Testis (tissue), 3 donors: Measurements from ENCODE around the gene PIANP. TPM values are rescaled to one million over a fixed set of nuclear protein-coding genes. Genes with fewer than 3 reads are reported as not detected.
A peak's percentile ranks its signal among the peaks of the same experiment; 100 is the strongest.

Source experiments
- DNase-seq: peaks from one replicate; pipeline ENCODE4 v3.0.0-alpha.2; 2019
- H3K27ac ChIP-seq, 2 donors: fragments of 200-600 bp; sonication (generic); one replicate each; pipeline ENCODE4 v1.5.1; 2019
- H3K27me3 ChIP-seq: fragments of 200-600 bp; sonication (generic); one replicate; pipeline ENCODE4 v1.5.1; 2019
- H3K36me3 ChIP-seq: fragments of 200-600 bp; sonication (generic); one replicate; pipeline ENCODE4 v1.5.1; 2017; ENCODE audit warnings: low read depth; ENCODE audit errors: missing control alignments
- H3K4me1 ChIP-seq: fragments of 200-600 bp; sonication (generic); one replicate; pipeline ENCODE4 v1.5.1; 2019
- H3K4me3 ChIP-seq, 2 donors: fragments of 200-600 bp; sonication (generic); one replicate each; pipeline ENCODE4 v1.5.1; 2017 to 2019
- H3K9me3 ChIP-seq: fragments of 200-600 bp; sonication (generic); one replicate; pipeline ENCODE4 v1.5.1; 2017
- POLR2A ChIP-seq: fragments of 450-650 bp; IDR thresholded peaks from one replicate; pipeline ENCODE4 v1.6.1; 2017; ENCODE audit warnings: antibody characterized with exemption, mild to moderate bottlenecking, moderate library complexity
- WGBS, 2 donors: methylation state at CpG; one replicate each; pipeline ENCODE4 v1.1.5; 2018; 5-methylcytosine and 5-hydroxymethylcytosine counted together
- intact Hi-C: fragments of 100-400 bp; cut with DNase I; formaldehyde crosslinking; loops from one replicate; pipeline ENCODE4 v1.15.1; 2023; ENCODE audit warnings: low total_unique reads
- polyA plus RNA-seq: library from polyadenylated mRNA; stranded (reverse); fragments of 350-450 nt; fragmentation: Illumina TruSeq; extraction: RNeasy Lipid Tissue Mini Kit (QIAGEN cat#74804); gene quantifications from one replicate; pipeline ENCODE4 v1.2.3, GENCODE V29; 2014; ENCODE audit warnings: low read depth, low replicate concordance; ENCODE audit not compliant: insufficient read depth
- total RNA-seq, 2 donors: library from RNA; depleted of rRNA; stranded (reverse); fragments of >200 nt; gene quantifications; one replicate each; pipeline ENCODE4 v1.2.3, GENCODE V29; 2016
- TF ChIP-seq, protein P1 (sequence below), 3 experiments: fragments of 450-650 bp in 2 of 3; fragments of 200-600 bp in 1 of 3; sonication (generic) in 1 of 3; IDR thresholded peaks; one replicate each; pipeline ENCODE4 v1.5.1; 2016 to 2019; ENCODE audit warnings: antibody characterized with exemption in 3 of 3, mild to moderate bottlenecking in 2 of 3, moderate library complexity in 1 of 3

PIANP gene
- total and polyA plus RNA-seq, 3 donors from 2014 or later = 3.3 to 7.6 (median 5.8) TPM

DNA sequence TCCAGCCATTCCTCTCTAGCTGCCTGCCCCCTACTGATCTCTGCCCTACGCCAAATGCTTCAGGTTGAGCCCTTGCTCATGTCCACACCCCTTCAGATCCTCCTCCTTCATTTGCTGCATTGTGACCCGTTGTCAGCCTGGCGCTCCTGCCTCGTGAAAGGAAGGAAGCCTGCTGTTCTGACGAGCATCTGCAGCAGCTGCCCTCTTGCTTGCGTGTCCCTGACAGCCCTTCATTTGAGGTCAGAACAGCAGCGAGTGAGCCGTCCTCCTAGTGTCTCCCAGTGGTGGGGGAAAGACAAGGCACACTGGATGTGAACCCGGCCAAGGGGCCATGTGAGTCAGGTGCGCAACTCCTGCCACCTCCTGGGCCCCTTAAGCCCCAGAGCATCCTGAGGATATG is 3.0 kb upstream of the PIANP start:
- TF ChIP-seq POLR2A = no peak
- TF ChIP-seq, protein P1, sequence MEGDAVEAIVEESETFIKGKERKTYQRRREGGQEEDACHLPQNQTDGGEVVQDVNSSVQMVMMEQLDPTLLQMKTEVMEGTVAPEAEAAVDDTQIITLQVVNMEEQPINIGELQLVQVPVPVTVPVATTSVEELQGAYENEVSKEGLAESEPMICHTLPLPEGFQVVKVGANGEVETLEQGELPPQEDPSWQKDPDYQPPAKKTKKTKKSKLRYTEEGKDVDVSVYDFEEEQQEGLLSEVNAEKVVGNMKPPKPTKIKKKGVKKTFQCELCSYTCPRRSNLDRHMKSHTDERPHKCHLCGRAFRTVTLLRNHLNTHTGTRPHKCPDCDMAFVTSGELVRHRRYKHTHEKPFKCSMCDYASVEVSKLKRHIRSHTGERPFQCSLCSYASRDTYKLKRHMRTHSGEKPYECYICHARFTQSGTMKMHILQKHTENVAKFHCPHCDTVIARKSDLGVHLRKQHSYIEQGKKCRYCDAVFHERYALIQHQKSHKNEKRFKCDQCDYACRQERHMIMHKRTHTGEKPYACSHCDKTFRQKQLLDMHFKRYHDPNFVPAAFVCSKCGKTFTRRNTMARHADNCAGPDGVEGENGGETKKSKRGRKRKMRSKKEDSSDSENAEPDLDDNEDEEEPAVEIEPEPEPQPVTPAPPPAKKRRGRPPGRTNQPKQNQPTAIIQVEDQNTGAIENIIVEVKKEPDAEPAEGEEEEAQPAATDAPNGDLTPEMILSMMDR (IDR thresholded peaks at IDR 0.05) = no peak
- Histone ChIP-seq H3K27ac (no peak overlapping the region), H3K36me3 (no peaks in the 10 kb centered on the region), H3K9me3 (no peaks in the 10 kb centered on the region), H3K27me3 (no peaks in the 10 kb centered on the region), H3K4me3 (no peak overlapping the region), H3K4me1 (peaks cover 10% of the 10 kb centered on the region)
- no peak for DNase-seq
- intact Hi-C loops = no loop called here
- 29 to 38% methylated on average over 9 to 10 of the region's 10 CpGs for WGBS, 2 donors

DNA sequence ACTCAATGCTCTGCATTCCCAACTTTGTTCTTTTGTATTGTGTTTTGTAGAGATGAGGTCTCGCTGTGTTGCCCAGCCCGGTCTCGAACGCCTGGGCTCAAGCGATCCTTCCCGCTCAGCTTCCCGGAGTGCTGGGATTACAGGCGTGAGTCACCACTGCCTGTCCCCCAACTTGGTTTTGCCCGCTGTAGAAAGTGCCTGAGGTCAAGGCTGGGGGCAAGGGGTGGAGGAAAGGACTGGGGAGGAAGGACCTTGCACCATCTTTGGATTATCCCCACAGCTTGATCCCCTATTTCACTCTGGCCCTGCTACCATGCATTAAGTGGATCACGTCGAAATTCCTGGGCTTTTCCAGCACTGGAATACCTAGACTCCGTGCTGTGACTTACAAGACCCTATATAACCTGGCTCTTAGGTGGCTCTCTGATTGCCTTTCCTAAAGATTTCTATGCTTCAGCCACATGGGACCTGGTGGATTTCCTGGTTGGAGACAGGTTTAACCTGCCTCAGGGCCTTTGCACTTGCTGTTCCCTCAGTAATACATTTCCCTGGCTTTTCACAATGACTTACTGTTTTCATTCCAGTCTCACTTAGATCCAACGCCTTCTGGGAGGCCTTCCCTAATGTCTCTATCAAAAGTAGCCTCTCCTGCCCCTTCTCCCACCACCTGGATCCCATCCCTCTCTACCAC is 608 bp upstream of the PIANP start:
- WGBS, 2 donors = 19 to 29% methylated on average over 5 to 13 of the region's 13 CpGs

DNA sequence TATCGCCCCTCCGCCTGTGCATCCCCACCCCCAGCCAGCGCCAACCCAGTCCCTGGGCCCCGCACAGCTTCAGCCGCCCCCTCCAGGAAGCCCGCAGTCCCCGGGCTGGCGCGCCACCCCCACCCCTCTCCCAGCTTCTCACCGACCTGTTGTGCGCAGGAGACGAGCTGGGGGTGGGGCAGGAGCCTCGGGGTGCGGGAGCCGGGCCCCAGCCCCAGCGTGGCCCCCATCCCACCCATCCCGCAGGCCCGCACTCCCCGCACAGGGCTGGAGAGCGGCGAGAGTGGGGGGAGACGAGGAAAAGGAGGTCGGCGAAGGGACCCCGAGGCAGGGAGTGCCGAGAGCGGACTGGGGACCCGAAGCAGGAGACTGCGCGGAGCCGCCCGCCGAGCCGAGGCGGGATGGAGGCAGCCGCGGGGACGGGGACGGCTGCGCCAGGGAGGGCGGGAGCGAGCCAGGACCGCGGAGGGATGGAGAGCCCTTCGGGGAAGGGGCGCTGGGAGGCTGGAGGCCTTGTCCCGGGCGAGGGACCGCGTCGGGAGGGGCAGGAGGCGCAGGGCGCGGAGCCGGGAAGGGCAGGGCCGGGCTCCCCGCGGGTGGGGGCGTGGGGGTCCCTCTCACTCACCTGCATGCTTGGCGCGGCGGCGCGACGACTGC is 498 bp downstream of the PIANP start:
- H3K4me1 ChIP-seq = peaks cover 10% of the 10 kb centered on the region
- H3K27ac ChIP-seq = no peak overlapping the region
- no peak for DNase-seq
- peak overlapping the region; percentile 51 to 61 for H3K4me3 ChIP-seq
- intact Hi-C loops = no loop called here
- H3K27me3 ChIP-seq = no peaks in the 10 kb centered on the region
- TF ChIP-seq, protein P1 (IDR thresholded peaks at IDR 0.05) = no peak
- no peak for TF ChIP-seq POLR2A
- H3K9me3 ChIP-seq = no peaks in the 10 kb centered on the region
- 0 to 1% methylated on average over 19 to 42 of the region's 65 CpGs for WGBS, 2 donors
- H3K36me3 ChIP-seq = no peaks in the 10 kb centered on the region

More for the DNA sequence above, 608 bp upstream of the PIANP start:
- Histone ChIP-seq H3K4me1 (peaks cover 10% of the 10 kb centered on the region), H3K4me3 (peak overlapping the region in 1 of 2 donors; percentile 61), H3K36me3 (no peaks in the 10 kb centered on the region), H3K27me3 (no peaks in the 10 kb centered on the region), H3K9me3 (no peaks in the 10 kb centered on the region), H3K27ac (no peak overlapping the region)
- DNase-seq = no peak
- TF ChIP-seq, protein P1 (IDR thresholded peaks at IDR 0.05) = no peak
- no peak for TF ChIP-seq POLR2A
- intact Hi-C loops = no loop called here

DNA sequence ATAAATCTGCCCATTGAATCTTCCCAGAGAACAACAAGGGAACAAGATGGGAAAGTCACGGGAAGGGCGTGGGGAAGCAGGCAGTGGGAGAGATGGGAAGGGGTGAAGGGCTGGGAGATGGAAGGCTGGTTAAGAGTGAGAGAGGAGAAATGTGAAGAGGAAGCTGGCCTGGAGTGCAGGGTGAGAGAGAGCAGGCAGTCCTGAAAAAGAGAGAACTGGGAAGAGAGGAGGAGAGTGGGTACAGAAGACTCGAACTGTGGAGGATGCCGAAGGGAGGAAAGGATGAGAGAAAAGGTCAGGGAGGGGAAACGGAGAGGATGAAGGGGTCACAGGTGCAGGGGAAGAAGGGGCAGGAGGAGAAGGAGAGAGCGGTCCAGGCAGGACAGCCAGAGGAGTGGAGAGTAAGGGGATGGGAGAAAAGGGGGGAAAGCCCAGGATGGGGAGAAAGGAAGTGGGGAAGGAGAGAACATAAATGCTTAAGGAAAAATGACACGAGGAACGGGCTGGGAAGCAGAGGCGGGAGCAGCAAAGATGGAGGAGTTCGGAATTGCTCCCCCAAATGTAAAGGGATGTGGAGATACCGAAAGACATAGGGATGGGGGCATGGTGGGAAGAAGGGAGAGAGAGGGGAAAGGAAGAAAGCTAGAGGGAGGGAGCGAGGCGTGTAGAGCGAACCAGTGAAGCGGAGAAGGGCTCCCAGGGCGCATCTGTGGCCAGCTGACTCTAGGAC is 1.2 kb downstream of the PIANP start:
- H3K4me1 ChIP-seq = peaks cover 10% of the 10 kb centered on the region
- intact Hi-C loops = no loop called here
- no peak overlapping the region for H3K27ac ChIP-seq
- H3K36me3 ChIP-seq = no peaks in the 10 kb centered on the region
- no peaks in the 10 kb centered on the region for H3K27me3 ChIP-seq
- 12 to 23% methylated on average over 16 of the region's 16 CpGs for WGBS, 2 donors
- H3K9me3 ChIP-seq = no peaks in the 10 kb centered on the region
- no peak for TF ChIP-seq POLR2A
- TF ChIP-seq, protein P1 (IDR thresholded peaks at IDR 0.05) = no peak
- peak overlapping the region; percentile 51 to 61 for H3K4me3 ChIP-seq
- no peak for DNase-seq
